ENCODE data around the gene ZNF385D.

DNA sequence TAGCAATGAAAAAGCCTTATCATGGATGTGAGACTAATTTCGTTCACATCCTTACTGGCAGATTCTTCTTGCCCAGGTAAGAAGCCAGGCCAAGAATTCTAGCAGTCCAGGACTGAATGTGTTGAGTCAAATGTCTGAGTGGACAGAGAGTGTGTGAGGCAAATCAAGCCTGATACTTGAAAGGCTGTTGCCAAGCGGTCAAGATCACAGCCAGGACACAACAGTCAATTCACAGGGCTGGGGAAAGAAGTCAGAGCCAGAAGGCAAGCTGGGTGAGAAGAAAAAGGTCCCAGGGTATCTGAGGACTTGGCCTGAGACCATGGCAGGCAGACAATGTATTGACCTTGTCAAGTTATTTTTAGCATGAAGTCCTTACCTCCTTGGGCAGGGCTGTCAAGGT, 301.3 kb downstream of the ZNF385D start:
- TF ChIP-seq, protein P1, sequence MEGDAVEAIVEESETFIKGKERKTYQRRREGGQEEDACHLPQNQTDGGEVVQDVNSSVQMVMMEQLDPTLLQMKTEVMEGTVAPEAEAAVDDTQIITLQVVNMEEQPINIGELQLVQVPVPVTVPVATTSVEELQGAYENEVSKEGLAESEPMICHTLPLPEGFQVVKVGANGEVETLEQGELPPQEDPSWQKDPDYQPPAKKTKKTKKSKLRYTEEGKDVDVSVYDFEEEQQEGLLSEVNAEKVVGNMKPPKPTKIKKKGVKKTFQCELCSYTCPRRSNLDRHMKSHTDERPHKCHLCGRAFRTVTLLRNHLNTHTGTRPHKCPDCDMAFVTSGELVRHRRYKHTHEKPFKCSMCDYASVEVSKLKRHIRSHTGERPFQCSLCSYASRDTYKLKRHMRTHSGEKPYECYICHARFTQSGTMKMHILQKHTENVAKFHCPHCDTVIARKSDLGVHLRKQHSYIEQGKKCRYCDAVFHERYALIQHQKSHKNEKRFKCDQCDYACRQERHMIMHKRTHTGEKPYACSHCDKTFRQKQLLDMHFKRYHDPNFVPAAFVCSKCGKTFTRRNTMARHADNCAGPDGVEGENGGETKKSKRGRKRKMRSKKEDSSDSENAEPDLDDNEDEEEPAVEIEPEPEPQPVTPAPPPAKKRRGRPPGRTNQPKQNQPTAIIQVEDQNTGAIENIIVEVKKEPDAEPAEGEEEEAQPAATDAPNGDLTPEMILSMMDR (IDR thresholded peaks at IDR 0.05; ENCODE audit: borderline replicate concordance, extremely low read depth, low read length, poor library complexity, severe bottlenecking), result no peak
- TF ChIP-seq EZH2 (IDR thresholded peaks at IDR 0.05; ENCODE audit: borderline replicate concordance, low read depth, low read length, severe bottlenecking), result no peak
